Stimulated activated CD8-positive, alpha-beta memory T cell treated with anti-CD3 and anti-CD28 coated beads, Interleukin-4, amount 100 ng/mL, for 24 hours (primary cell): ENCODE measurements around the gene MRPL32.

Experiments used
- DNase-seq: peaks from one replicate; pipeline ENCODE4 v3.0.0-alpha.2; 2020; ENCODE audit warnings: low read depth

Gene MRPL32

DNA sequence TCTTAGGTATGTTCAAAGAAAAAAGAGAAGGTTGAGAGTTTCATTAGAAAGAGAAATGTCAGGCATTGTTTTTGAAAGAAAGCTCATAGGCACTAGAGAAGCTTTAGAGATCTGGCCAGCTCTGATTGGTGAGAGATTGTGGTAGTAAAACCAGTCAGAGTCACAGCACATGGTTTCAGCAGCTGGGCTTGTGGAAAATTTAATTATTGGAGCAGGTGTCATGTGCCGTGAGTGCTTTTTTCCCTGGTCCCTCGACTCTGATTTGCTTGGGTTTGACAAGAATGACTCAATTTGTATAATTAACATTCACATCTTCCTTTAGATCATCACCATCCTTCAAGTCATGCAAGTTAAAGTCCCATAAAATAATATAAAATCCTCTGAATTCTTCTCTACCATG, 35.2 kb downstream of the MRPL32 start:
- no peak for DNase-seq

- no peak for DNase-seq
Observed at GRCh38 chr7:42972699-42973500, 40.7 kb downstream of the MRPL32 start.

GRCh38 chr7:42976371-42976770, 44.2 kb downstream of the MRPL32 start:
- no peak for DNase-seq

- no peak for DNase-seq
Observed at GRCh38 chr7:42978496-42978895, 46.3 kb downstream of the MRPL32 start.

DNA sequence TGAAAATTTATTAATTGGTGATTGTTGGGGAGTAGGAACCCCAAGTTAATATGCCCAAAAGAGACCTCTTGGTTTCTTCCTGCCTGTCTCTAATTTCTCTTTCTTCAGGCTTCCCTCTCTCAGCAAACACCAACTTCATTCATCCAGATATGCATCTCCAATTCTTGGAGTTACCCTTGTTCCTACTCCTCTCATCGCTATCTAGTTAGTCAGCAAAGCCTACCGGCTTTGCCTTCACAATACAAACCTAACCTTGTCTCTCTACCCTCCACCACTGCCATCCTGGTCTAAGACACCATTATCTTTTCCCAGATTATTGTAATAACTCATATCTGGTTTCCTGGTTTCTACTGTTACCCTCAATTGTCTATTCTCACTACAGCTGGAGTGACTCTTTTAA, 47.9 kb downstream of the MRPL32 start:
- no peak for DNase-seq

DNA sequence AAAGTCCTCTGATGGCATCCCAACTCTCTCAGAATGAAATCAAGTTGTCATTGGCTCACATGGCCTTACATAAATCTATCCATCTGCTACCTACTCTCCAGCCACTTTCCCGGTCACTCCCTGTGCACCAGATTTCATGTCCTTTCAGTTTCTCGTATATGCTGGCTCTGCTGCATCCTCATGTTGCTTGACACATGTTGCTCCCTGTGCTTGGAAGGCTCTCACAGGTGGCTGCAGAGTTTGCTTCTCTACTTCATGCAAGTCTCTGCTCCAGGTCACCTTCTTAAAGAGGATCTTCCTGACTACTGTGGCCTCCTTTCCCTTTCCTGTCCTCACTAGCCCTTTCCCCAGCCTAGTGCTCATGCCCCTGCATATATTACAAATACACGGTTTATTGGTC, 48.3 kb downstream of the MRPL32 start:
- DNase-seq, result no peak

- DNase-seq, result no peak
Observed at GRCh38 chr7:42981601-42982000, 49.4 kb downstream of the MRPL32 start.

DNA sequence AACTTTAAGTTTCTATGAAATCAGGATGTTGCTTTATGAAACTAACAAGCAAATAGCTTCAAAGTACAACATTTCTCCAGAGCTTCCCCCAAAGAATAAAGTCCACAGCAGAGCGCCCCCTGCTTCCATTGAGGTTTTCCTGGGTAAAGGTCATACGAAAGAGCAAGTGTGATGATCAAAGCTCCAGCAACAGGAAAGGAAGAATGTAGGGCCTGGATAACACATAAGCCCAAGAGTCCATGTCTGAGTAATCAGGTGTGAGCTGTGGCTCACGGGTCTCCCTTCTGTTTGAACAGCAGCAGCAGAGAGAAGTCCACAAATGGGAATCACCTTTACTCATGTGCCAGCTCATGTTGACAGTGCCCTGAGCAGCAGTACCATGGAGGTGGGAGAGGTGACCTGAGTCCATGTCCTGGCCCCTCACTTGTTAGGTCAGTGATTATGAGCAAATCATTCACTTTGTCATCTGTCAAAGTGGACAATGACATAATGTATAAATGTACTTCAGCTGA, 50.5 kb downstream of the MRPL32 start:
- DNase-seq, result no peak

DNA sequence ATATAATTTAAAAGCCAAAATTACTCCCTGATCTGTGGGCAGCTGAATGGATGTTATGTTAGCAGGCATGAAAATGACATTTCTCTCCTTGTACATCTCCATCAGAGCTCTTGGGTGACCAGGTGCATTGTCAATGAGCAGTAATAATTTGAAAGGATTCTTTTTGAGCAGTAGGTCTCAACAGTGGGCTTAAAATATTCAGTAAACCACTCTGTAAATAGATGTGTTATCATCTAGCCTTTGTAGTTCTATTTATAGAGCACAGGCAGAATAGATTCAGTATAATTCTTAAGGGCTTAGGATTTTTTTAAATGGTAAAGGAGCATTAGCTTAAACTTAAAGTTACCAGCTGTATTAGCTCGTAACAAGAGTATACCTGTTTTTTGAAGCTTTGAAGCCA, 52.0 kb downstream of the MRPL32 start:
- DNase-seq, result no peak

GRCh38 chr7:42986213-42986612, 54.0 kb downstream of the MRPL32 start:
- no peak for DNase-seq

DNA sequence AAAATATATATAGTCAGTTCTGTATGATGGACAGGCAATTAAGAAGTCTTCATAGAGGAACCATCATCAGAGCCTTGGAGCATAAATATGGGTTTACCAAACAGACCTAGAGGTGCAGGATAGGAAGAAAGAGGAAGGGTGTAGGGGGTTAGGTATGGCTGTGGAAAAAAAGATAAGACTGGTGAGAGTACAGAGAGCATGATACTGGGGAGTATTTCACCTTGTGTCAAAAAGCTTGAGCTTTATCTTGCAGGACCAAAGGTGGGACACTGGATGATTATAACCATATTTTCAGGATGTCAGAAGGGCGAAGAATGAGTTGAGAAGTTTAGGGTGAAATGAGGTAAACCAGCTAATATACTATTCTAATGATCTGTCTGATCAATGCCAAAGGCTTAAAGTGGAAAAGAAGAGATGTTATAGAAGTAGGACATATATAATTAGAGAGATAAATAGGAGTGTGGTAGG, 54.6 kb downstream of the MRPL32 start:
- no peak for DNase-seq
